ENCODE results near the gene ACO2.
"Not testable (repeated sequence)": the region's sequence is repeated elsewhere in the genome, so short reads cannot be mapped to it uniquely, and the experiment has no call there.

The ACO2 gene

GRCh38 chr22:41448189-41448808 is 20.6 kb upstream of the ACO2 start:
- peak; percentile 77 for DNase-seq

- DNase-seq: no peak
These were observed 10.7 kb upstream of the ACO2 start for GRCh38 chr22:41458161-41458728.

GRCh38 chr22:41459431-41459830 is 9.5 kb upstream of the ACO2 start:
- no peak for DNase-seq

GRCh38 chr22:41460071-41460470 is 8.8 kb upstream of the ACO2 start:
- DNase-seq: not testable (repeated sequence)

GRCh38 chr22:41461901-41462300 is 7.0 kb upstream of the ACO2 start:
- no peak for DNase-seq

- DNase-seq: peak; percentile 11
These were observed 418 bp downstream of the ACO2 start for GRCh38 chr22:41469218-41469851.

GRCh38 chr22:41470886-41471285 is 2.0 kb downstream of the ACO2 start:
- DNase-seq: no peak

- DNase-seq: no peak
These were observed 2.7 kb downstream of the ACO2 start for GRCh38 chr22:41471568-41471967.

- DNase-seq: no peak
These were observed 6.0 kb downstream of the ACO2 start for GRCh38 chr22:41474872-41475451.

GRCh38 chr22:41478473-41478872 is 9.6 kb downstream of the ACO2 start:
- DNase-seq: no peak

- no peak for DNase-seq
These were observed 10.1 kb downstream of the ACO2 start for GRCh38 chr22:41478891-41479521.

- no peak for DNase-seq
These were observed 10.9 kb downstream of the ACO2 start for GRCh38 chr22:41479671-41480396.

GRCh38 chr22:41480397-41480735 is 11.4 kb downstream of the ACO2 start:
- DNase-seq: no peak

- DNase-seq: no peak
These were observed 12.4 kb downstream of the ACO2 start for GRCh38 chr22:41481131-41481830.

GRCh38 chr22:41481925-41482318 is 13.0 kb downstream of the ACO2 start:
- no peak for DNase-seq

- DNase-seq: no peak
These were observed 13.5 kb downstream of the ACO2 start for GRCh38 chr22:41482319-41482935.

- no peak for DNase-seq
These were observed 16.1 kb downstream of the ACO2 start for GRCh38 chr22:41485033-41485432.

GRCh38 chr22:41487037-41487935 is 18.4 kb downstream of the ACO2 start:
- no peak for DNase-seq

GRCh38 chr22:41488076-41488475 is 19.2 kb downstream of the ACO2 start:
- no peak for DNase-seq

- no peak for DNase-seq
These were observed 19.9 kb downstream of the ACO2 start for GRCh38 chr22:41488596-41489385.

Data from NK-92 treated with Interleukin-12 subunit alpha and Interleukin-12 subunit beta, amount 100 ng/mL, for 24 hours (cell line).